NB4 (cell line): ENCODE results near the gene SLC49A4.

Source experiments
- DNase-seq: peaks from one replicate; pipeline ENCODE4 v3.0.0; 2010; ENCODE audit warnings: low read depth
- H3K4me3 ChIP-seq: one replicate; pipeline ENCODE4 v1.5.1; 2011; ENCODE audit warnings: mild to moderate bottlenecking, low read depth, low read length, moderate library complexity
- MYC ChIP-seq: IDR thresholded peaks from 2 replicates; pipeline ENCODE4 v1.6.1; 2011; ENCODE audit warnings: low read depth, low read length
- POLR2A ChIP-seq: IDR thresholded peaks from 2 replicates; pipeline ENCODE4 v1.6.1; 2011; ENCODE audit warnings: mild to moderate bottlenecking; ENCODE audit not compliant: insufficient read length; ENCODE audit errors: extremely low read depth
- TF ChIP-seq, protein P1 (sequence below): IDR thresholded peaks from 2 replicates; pipeline ENCODE4 v1.6.1; 2011; ENCODE audit warnings: low read depth, low read length
- TF ChIP-seq, protein P2 (sequence below): IDR thresholded peaks from one replicate; pipeline ENCODE4 v1.5.1; 2012; ENCODE audit warnings: low read depth, low read length

SLC49A4 gene

DNA sequence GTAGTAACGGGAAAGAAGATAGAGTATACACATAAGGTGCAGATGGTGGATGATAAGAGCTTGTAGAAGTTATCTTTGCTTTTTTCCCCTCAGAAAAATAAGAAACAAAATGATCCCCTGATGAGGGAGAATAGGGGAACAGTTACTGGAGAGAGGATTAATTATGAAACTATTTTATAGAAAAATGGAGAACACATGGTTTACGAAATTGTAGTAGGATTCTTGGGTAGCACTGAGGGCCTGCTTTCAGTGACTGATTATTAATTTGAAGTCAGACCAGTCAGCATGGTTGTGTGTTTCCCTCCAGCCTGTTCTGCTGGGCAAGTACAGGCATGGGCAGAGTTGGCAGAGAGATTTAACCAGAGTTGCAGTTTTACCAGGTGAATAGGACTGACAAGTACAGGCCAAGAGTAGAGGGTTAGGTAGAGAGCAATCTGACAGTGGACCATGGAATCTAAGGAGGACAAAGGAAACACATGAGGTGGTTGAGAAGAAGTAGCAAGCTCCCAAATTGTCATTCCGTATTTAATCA, 5.9 kb downstream of the SLC49A4 start:
- DNase-seq: no peak
- TF ChIP-seq, protein P1, sequence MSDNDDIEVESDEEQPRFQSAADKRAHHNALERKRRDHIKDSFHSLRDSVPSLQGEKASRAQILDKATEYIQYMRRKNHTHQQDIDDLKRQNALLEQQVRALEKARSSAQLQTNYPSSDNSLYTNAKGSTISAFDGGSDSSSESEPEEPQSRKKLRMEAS: no peak
- no peak for TF ChIP-seq MYC
- TF ChIP-seq, protein P2, sequence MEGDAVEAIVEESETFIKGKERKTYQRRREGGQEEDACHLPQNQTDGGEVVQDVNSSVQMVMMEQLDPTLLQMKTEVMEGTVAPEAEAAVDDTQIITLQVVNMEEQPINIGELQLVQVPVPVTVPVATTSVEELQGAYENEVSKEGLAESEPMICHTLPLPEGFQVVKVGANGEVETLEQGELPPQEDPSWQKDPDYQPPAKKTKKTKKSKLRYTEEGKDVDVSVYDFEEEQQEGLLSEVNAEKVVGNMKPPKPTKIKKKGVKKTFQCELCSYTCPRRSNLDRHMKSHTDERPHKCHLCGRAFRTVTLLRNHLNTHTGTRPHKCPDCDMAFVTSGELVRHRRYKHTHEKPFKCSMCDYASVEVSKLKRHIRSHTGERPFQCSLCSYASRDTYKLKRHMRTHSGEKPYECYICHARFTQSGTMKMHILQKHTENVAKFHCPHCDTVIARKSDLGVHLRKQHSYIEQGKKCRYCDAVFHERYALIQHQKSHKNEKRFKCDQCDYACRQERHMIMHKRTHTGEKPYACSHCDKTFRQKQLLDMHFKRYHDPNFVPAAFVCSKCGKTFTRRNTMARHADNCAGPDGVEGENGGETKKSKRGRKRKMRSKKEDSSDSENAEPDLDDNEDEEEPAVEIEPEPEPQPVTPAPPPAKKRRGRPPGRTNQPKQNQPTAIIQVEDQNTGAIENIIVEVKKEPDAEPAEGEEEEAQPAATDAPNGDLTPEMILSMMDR: no peak
- TF ChIP-seq POLR2A: no peak

DNA sequence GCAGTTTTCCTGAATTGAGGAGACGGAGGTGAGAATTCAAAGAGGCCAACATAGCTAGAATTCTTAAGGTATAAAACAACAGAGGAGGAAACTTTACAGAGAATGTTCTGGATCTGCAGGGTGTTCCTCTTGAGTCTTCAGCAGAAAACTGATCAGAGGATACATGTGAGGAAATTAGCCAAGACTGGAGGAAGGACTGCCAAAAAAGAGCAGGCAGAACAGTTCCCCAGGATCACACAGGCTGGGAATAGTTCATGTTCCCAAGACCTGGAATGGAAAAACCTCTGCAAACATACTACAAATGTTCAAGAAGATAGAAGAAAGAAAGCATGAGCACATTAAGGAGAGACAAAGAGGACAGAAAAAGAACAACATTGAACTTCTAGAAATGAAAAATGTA, 7.5 kb downstream of the SLC49A4 start:
- no peak for TF ChIP-seq MYC
- no peak for TF ChIP-seq POLR2A
- TF ChIP-seq, protein P2: no peak
- TF ChIP-seq, protein P1: no peak
- no peak for DNase-seq
- H3K4me3 ChIP-seq: no peak overlapping the region

More for the DNA sequence above, 5.9 kb downstream of the SLC49A4 start:
- no peak overlapping the region for H3K4me3 ChIP-seq

DNA sequence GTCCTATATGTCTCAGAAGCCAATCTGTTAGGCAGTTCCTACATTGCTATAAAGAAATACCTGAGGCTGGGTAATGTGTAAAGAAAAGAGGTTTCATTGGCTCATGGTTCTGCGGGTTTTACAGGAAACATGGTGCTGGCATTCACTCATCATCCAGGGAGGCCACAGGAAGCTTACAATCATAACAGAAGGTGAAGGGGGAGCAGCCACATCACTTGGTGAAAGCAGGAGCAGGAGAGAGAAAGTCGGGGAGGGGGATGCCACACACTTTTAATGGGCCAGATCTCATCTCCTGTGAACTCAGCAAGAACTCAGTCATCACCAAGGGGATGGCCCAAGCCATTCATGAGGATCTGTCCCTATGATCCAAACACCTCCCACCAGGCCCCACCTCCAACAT, 9.1 kb downstream of the SLC49A4 start:
- H3K4me3 ChIP-seq: no peak overlapping the region
- no peak for DNase-seq
- TF ChIP-seq, protein P2: no peak
- TF ChIP-seq, protein P1: no peak
- TF ChIP-seq MYC (no peak), POLR2A (no peak)

DNA sequence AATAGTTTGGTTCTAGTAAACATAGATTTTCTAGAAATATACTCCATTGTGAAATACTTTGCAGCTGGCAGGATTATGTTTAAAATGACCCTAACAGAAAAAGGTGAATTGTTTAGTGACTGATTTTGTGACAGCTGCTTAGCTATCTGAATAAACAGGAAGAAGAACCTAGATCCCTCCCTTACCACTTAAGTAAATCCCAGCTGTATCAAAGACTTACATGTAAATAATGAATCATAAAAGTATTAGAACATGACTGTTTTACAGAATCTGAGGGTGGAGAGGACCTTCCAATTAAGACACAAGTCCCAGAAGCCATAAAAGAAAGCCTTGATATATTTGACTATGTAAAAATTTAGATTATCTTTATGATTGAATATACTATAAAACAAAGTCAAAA, 15.9 kb downstream of the SLC49A4 start:
- DNase-seq: no peak
- TF ChIP-seq, protein P1: no peak
- TF ChIP-seq, protein P2: no peak
- TF ChIP-seq POLR2A: no peak
- TF ChIP-seq MYC: no peak
- H3K4me3 ChIP-seq: no peak overlapping the region

DNA sequence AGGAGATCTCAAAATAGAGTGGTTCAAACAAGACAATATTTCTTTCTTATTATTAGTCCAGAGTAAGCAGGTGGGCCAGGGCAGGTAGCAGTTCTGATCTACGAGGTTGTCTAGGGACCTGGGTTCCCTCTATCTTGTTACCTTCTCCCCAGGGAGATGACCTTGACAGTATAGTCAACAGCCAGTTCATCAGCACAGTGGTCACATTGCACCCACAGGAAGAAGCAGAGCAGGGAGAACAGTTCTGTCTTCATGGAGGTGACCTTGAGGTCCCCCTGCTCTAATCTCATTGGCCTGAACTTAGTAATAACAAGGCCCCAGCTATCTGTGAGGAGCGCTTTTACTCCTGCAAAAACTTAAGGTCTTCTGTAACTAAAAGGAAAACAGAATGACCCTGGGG, 21.7 kb downstream of the SLC49A4 start:
- TF ChIP-seq, protein P1: no peak
- no peak for TF ChIP-seq MYC
- no peak for TF ChIP-seq POLR2A
- TF ChIP-seq, protein P2: no peak
- H3K4me3 ChIP-seq: no peak overlapping the region
- DNase-seq: no peak
